ENCODE measurements around the gene ADARB2. TPM values are rescaled to one million over a fixed set of nuclear protein-coding genes. Genes with fewer than 3 reads are reported as not detected.

Gene ADARB2
- total and polyA plus RNA-seq, 2 experiments from 2014 or later, result 0.13 to 0.48 TPM

DNA sequence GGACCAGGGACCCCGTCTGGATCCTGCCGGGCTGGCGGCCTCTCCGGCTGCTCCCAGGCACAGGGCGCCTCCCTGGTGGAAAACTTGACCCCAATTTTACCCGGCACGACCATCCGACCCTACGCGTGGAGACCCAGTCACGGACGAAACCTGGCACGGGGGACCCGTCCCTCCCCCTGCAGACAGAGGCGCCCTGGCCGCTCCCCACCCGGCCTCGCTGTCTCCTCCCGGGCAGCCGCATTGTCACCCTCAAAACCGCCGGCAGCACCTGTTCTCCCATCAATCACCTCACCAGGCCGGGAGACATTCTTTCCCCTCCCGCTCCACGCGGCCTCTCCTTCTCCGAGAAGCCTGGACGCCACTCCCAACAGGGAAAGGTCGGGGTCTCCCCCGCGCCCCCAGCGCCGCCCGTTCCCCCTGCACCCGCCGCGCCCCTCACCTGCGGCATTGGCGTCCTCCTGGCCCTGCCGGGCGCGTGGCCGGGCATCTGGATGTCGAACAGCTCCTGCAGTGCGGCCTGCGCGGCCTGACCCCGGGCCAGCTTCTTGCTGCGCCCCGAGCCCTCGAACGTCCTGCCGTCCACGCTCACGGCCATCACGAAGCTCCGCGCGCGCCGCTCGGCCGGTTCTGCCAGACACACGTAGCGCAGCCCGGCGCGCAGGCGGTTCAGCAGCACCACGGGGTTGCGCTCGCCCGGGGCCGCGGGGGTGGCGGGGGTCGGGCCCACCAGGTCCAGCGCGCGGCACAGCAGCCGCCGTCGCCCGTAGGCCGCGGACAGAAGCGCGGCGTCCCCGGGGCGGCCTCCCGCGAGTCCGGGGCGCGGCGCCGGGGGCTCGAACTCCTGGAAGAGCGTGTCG lies 374.5 kb downstream of the ADARB2 start:
- WGBS (ENCODE audit: low lambda C conversion rate, missing lambda C conversion rate), result 98% methylated on average over 45 of the region's 101 CpGs
- no peak overlapping the region for H3K27ac ChIP-seq
- H3K4me1 ChIP-seq (ENCODE audit: insufficient read depth), result no peaks in the 10 kb centered on the region
- no peaks in the 10 kb centered on the region for H4K20me1 ChIP-seq (ENCODE audit: insufficient read depth, poor library complexity, severe bottlenecking)
- no peaks in the 10 kb centered on the region for H3K9me3 ChIP-seq (ENCODE audit: low read depth)
- H3K36me3 ChIP-seq (replicated peaks; ENCODE audit: insufficient read depth, low read depth), result no peaks in the 10 kb centered on the region
- H2AFZ ChIP-seq, result no peak overlapping the region
- TF ChIP-seq, protein P1, sequence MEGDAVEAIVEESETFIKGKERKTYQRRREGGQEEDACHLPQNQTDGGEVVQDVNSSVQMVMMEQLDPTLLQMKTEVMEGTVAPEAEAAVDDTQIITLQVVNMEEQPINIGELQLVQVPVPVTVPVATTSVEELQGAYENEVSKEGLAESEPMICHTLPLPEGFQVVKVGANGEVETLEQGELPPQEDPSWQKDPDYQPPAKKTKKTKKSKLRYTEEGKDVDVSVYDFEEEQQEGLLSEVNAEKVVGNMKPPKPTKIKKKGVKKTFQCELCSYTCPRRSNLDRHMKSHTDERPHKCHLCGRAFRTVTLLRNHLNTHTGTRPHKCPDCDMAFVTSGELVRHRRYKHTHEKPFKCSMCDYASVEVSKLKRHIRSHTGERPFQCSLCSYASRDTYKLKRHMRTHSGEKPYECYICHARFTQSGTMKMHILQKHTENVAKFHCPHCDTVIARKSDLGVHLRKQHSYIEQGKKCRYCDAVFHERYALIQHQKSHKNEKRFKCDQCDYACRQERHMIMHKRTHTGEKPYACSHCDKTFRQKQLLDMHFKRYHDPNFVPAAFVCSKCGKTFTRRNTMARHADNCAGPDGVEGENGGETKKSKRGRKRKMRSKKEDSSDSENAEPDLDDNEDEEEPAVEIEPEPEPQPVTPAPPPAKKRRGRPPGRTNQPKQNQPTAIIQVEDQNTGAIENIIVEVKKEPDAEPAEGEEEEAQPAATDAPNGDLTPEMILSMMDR (IDR thresholded peaks at IDR 0.05; ENCODE audit: poor library complexity), result no peak
- TF ChIP-seq EZH2phosphoT487 (IDR thresholded peaks at IDR 0.05; ENCODE audit: low read depth, severe bottlenecking, unreplicated experiment) (no peak), EZH2 (IDR thresholded peaks at IDR 0.05; ENCODE audit: borderline replicate concordance) (no peak)
- no peaks in the 10 kb centered on the region for H3K79me2 ChIP-seq
- H3K27me3 ChIP-seq, result no peaks in the 10 kb centered on the region
- no peak for DNase-seq (ENCODE audit: low spot score)
- no peak overlapping the region for H3K4me2 ChIP-seq
- H3K9me2 ChIP-seq (replicated peaks; ENCODE audit: insufficient read depth), result no peaks in the 10 kb centered on the region
- H3K4me3 ChIP-seq, result no peak overlapping the region

DNA sequence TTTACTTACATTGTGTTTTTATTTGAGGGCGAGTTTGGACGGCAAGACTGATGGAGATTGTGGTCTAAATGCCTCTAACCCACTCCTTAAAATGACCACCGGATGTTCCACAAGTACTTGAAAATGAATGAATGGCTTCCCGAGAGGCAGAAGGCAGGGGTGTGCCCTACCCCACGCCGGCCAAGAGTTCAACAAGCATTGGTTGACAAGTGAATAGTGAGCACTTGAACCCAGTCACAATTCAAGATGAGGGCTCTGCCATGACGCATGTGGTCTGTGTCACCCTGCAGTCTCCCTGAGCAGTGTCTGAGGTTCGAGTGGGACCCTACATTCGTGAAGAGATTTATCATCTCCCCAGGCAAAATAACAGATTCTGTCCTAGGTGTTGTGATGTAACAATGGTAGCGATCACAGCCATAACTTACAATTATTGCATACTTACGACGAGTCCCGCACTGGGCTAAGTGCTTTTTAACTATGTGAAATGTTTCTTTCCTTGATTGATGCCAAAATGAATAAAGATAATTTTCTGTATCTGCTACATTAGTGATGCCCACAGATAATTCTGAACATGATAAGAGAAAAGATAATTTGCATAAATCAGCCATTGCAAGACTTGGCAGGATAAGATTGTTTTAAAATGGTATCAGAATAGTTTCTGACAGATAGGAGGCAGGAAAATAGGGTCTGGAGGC lies 375.8 kb downstream of the ADARB2 start:
- 85% methylated on average over 13 of the region's 13 CpGs for WGBS (ENCODE audit: low lambda C conversion rate, missing lambda C conversion rate)
- H3K27ac ChIP-seq, result no peak overlapping the region
- no peaks in the 10 kb centered on the region for H3K27me3 ChIP-seq
- no peak overlapping the region for H3K4me2 ChIP-seq
- H4K20me1 ChIP-seq (ENCODE audit: insufficient read depth, poor library complexity, severe bottlenecking), result no peaks in the 10 kb centered on the region
- no peaks in the 10 kb centered on the region for H3K4me1 ChIP-seq (ENCODE audit: insufficient read depth)
- no peaks in the 10 kb centered on the region for H3K36me3 ChIP-seq (replicated peaks; ENCODE audit: insufficient read depth, low read depth)
- H3K4me3 ChIP-seq, result no peak overlapping the region
- DNase-seq (ENCODE audit: low spot score), result no peak
- H2AFZ ChIP-seq, result no peak overlapping the region
- H3K79me2 ChIP-seq, result no peaks in the 10 kb centered on the region
- H3K9me2 ChIP-seq (replicated peaks; ENCODE audit: insufficient read depth), result no peaks in the 10 kb centered on the region
- no peaks in the 10 kb centered on the region for H3K9me3 ChIP-seq (ENCODE audit: low read depth)
- TF ChIP-seq EZH2phosphoT487 (IDR thresholded peaks at IDR 0.05; ENCODE audit: low read depth, severe bottlenecking, unreplicated experiment), result no peak
- no peak for TF ChIP-seq EZH2 (IDR thresholded peaks at IDR 0.05; ENCODE audit: borderline replicate concordance)
- TF ChIP-seq, protein P1 (IDR thresholded peaks at IDR 0.05; ENCODE audit: poor library complexity), result no peak

DNA sequence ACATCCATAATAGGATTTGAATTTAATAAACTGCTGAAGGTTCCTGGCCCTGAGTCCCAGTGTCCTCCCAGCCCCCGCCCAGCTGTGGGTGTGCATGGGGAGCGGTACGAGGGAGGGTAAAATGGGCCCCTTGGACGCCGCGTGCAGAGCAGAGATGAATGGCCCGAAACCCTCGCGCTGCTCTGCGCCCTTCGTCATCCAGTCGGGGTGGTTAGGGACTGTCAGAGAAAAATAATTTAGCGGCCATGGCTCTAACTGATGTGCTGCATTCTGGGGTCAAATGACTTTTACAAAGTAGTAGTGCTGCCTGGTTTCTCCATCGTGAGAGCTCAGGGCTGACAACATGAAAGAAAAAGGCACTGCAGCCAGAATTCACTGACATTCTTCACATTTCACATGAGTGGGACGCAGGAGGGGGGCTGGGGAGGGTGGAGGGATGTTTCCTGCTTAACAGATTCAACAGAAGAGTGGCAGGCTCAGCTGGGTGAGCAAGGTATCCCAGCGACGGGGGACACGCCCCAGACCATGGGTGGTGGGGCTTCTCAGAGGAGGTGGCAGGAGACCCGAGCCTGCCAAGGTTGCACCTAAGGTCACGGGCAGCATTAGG lies 376.7 kb downstream of the ADARB2 start:
- no peaks in the 10 kb centered on the region for H4K20me1 ChIP-seq (ENCODE audit: insufficient read depth, poor library complexity, severe bottlenecking)
- H3K4me2 ChIP-seq, result peak overlapping the region; percentile 19
- no peak overlapping the region for H3K4me3 ChIP-seq
- H3K9me2 ChIP-seq (replicated peaks; ENCODE audit: insufficient read depth), result no peaks in the 10 kb centered on the region
- H3K27ac ChIP-seq, result no peak overlapping the region
- H3K9me3 ChIP-seq (ENCODE audit: low read depth), result no peaks in the 10 kb centered on the region
- H2AFZ ChIP-seq, result no peak overlapping the region
- TF ChIP-seq EZH2phosphoT487 (IDR thresholded peaks at IDR 0.05; ENCODE audit: low read depth, severe bottlenecking, unreplicated experiment) (no peak), EZH2 (IDR thresholded peaks at IDR 0.05; ENCODE audit: borderline replicate concordance) (no peak)
- TF ChIP-seq, protein P1 (IDR thresholded peaks at IDR 0.05; ENCODE audit: poor library complexity), result no peak
- no peaks in the 10 kb centered on the region for H3K4me1 ChIP-seq (ENCODE audit: insufficient read depth)
- DNase-seq (ENCODE audit: low spot score), result peak; percentile 41
- H3K27me3 ChIP-seq, result no peaks in the 10 kb centered on the region
- no peaks in the 10 kb centered on the region for H3K36me3 ChIP-seq (replicated peaks; ENCODE audit: insufficient read depth, low read depth)
- WGBS (ENCODE audit: low lambda C conversion rate, missing lambda C conversion rate), result 52% methylated on average over 16 of the region's 20 CpGs
- H3K79me2 ChIP-seq, result no peaks in the 10 kb centered on the region

Measured in hepatocyte (in vitro differentiated cells).